ENCODE measurements around the gene TESK2.
"Not testable (repeated sequence)": the region's sequence is repeated elsewhere in the genome, so short reads cannot be mapped to it uniquely, and the experiment has no call there.

Gene TESK2

DNA sequence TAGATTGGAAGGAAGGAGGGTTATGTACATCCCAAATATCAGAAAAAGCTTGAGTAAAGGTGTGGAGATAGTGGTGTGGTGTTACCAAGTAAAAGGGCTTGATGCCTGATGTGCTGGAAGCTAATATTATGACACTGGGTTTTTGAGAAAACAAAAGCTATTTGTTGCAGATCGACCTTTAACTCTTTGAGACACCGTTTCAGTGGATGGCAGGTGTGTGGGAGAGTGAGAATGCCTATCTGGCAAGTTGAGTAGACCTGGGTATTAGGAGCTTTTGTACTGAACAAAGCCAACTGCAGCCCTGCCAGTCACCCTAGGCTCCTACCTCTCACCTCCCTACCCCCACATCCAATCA lies 10.5 kb upstream of the TESK2 start:
- no peak for DNase-seq (ENCODE audit: low read depth, low spot score)
- Histone ChIP-seq H3K9me3 (ENCODE audit: low read depth, low read length) (no peaks in the 10 kb centered on the region), H3K4me3 (peak overlapping the region; percentile 97)

GRCh38 chr1:45499415-45499769 lies 8.4 kb upstream of the TESK2 start:
- DNase-seq (ENCODE audit: low read depth, low spot score): no peak
- TF ChIP-seq POLR2AphosphoS5 (IDR thresholded peaks at IDR 0.05; ENCODE audit: borderline replicate concordance, low read depth, low read length) (no peak), EZH2 (IDR thresholded peaks at IDR 0.05) (no peak), FOXP2 (optimal IDR thresholded peaks at IDR 0.05; ENCODE audit: control extremely low read depth, extremely low read length, insufficient read depth) (no peak)
- H3K9me3 ChIP-seq (ENCODE audit: low read depth, low read length): no peaks in the 10 kb centered on the region
- no peaks in the 10 kb centered on the region for H3K36me3 ChIP-seq (ENCODE audit: insufficient read depth, low read length)
- H3K9ac ChIP-seq (ENCODE audit: insufficient read length): peak overlapping the region; percentile 76
- no peak overlapping the region for H3K27ac ChIP-seq
- peak overlapping the region; percentile 97 for H3K4me3 ChIP-seq

More for the DNA sequence above, 10.5 kb upstream of the TESK2 start:
- H3K36me3 ChIP-seq (ENCODE audit: insufficient read depth, low read length): no peaks in the 10 kb centered on the region
- no peak overlapping the region for H3K27ac ChIP-seq
- TF ChIP-seq EZH2 (IDR thresholded peaks at IDR 0.05): no peak
- TF ChIP-seq POLR2AphosphoS5 (IDR thresholded peaks at IDR 0.05; ENCODE audit: borderline replicate concordance, low read depth, low read length): no peak
- no peak for TF ChIP-seq FOXP2 (optimal IDR thresholded peaks at IDR 0.05; ENCODE audit: control extremely low read depth, extremely low read length, insufficient read depth)
- no peak overlapping the region for H3K9ac ChIP-seq (ENCODE audit: insufficient read length)

- no peak for DNase-seq (ENCODE audit: low read depth, low spot score)
- TF ChIP-seq POLR2AphosphoS5 (IDR thresholded peaks at IDR 0.05; ENCODE audit: borderline replicate concordance, low read depth, low read length) (no peak), EZH2 (IDR thresholded peaks at IDR 0.05) (no peak), FOXP2 (optimal IDR thresholded peaks at IDR 0.05; ENCODE audit: control extremely low read depth, extremely low read length, insufficient read depth) (no peak)
- Histone ChIP-seq H3K27ac (no peak overlapping the region), H3K36me3 (ENCODE audit: insufficient read depth, low read length) (no peaks in the 10 kb centered on the region), H3K4me3 (no peak overlapping the region), H3K9ac (ENCODE audit: insufficient read length) (no peak overlapping the region), H3K9me3 (ENCODE audit: low read depth, low read length) (no peaks in the 10 kb centered on the region)
Observed at GRCh38 chr1:45498279-45498678, 7.3 kb upstream of the TESK2 start.

- no peaks in the 10 kb centered on the region for H3K36me3 ChIP-seq (ENCODE audit: insufficient read depth, low read length)
- H3K9ac ChIP-seq (ENCODE audit: insufficient read length): no peak overlapping the region
- no peak for DNase-seq (ENCODE audit: low read depth, low spot score)
- TF ChIP-seq EZH2 (IDR thresholded peaks at IDR 0.05) (no peak), POLR2AphosphoS5 (IDR thresholded peaks at IDR 0.05; ENCODE audit: borderline replicate concordance, low read depth, low read length) (no peak), FOXP2 (optimal IDR thresholded peaks at IDR 0.05; ENCODE audit: control extremely low read depth, extremely low read length, insufficient read depth) (no peak)
- H3K9me3 ChIP-seq (ENCODE audit: low read depth, low read length): no peaks in the 10 kb centered on the region
- H3K4me3 ChIP-seq: no peak overlapping the region
- no peak overlapping the region for H3K27ac ChIP-seq
Observed at GRCh38 chr1:45493116-45493697, 2.2 kb upstream of the TESK2 start.

DNA sequence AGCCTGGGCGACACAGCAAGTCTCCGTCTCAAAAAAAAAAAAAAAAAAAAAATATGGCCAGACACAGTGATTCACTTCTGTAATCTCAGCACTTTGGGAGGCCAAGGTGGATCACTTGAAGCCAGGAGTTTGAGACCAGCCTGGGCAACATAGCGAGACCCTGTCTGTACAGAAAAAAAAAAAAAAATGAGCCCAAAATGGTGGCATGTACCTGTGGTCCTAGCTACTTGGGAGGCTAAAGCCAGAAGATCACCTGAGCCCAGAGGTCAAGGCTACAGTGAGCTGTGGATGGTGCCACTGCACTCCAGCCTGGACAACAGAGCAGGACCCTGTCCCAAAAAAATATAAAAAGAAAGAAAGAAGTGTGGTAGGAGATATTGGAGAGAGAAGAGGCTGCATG lies 1.7 kb upstream of the TESK2 start:
- TF ChIP-seq EZH2 (IDR thresholded peaks at IDR 0.05) (no peak), POLR2AphosphoS5 (IDR thresholded peaks at IDR 0.05; ENCODE audit: borderline replicate concordance, low read depth, low read length) (no peak)
- Histone ChIP-seq H3K9ac (ENCODE audit: insufficient read length) (no peak overlapping the region), H3K9me3 (ENCODE audit: low read depth, low read length) (no peaks in the 10 kb centered on the region), H3K27ac (no peak overlapping the region), H3K4me3 (no peak overlapping the region), H3K36me3 (ENCODE audit: insufficient read depth, low read length) (no peaks in the 10 kb centered on the region)
- no peak for DNase-seq (ENCODE audit: low read depth, low spot score)

DNA sequence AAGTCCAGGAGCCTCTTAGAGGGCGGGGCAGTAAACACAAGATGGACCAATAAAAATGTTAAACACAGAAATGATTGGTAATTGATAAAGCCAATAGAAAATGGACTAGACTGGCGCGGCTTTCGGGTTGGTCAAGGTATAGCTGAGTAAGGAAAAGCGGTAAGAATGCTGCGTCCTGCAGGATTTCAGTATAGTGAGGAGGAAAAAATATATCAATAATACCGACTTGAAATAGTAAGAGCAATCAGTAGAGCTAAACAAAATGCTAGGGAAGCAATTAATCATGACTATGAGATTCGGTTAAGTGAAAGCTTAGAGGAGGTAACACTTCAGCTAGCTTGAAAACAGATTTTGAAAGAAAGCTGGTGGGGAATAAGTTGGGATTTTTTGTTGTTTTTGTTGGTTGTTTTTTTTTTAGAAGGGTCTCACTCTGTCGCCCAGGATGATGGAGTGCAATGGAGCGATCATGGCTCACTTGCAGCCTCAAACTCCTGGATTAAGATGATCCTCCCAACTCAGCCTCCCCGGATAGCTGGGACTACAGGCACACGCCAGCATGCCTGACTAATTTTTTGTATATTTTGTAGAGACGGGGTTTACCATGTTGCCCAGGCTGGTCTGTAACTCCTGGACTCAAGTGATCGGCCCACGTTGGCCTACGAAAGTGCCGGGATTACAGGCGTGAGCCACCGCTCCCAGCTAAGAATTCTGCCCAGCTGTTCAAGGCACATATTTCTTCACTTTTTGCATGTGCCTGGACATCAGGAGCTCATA lies 711 bp upstream of the TESK2 start:
- Histone ChIP-seq H3K9me3 (ENCODE audit: low read depth, low read length) (no peaks in the 10 kb centered on the region), H3K36me3 (ENCODE audit: insufficient read depth, low read length) (no peaks in the 10 kb centered on the region), H3K4me3 (peak overlapping the region; percentile 91), H3K27ac (no peak overlapping the region), H3K9ac (ENCODE audit: insufficient read length) (peak overlapping the region; percentile 32)
- TF ChIP-seq FOXP2 (optimal IDR thresholded peaks at IDR 0.05; ENCODE audit: control extremely low read depth, extremely low read length, insufficient read depth) (no peak), POLR2AphosphoS5 (IDR thresholded peaks at IDR 0.05; ENCODE audit: borderline replicate concordance, low read depth, low read length) (no peak), EZH2 (IDR thresholded peaks at IDR 0.05) (no peak)
- no peak for DNase-seq (ENCODE audit: low read depth, low spot score)

DNA sequence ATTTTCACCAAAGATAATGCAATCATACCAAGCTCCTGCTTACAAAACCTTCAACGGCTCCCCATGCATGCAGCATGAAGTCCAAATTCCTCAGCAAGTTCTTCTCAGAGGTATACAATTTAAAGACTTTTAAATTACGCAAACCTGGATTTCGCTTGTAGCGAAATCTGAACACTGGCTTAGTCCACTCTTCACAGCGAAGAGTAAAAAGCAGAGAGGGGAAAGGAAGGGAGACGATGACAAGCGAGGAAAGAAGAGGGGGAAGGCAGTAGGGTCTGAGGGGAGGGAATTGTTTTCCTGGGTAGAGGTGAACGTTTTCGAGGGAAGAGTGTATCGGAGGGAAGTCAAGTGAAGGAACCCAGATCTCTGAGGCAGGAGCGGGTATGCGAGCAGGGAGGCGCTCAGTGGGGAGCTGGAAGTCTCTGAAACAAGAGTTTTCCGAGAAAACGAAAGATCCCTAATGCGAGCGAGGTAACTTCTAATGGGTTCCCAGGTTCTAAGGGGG lies 790 bp downstream of the TESK2 start:
- H3K4me3 ChIP-seq: peak overlapping the region; percentile 91
- no peak overlapping the region for H3K27ac ChIP-seq
- no peaks in the 10 kb centered on the region for H3K36me3 ChIP-seq (ENCODE audit: insufficient read depth, low read length)
- no peak for DNase-seq (ENCODE audit: low read depth, low spot score)
- H3K9me3 ChIP-seq (ENCODE audit: low read depth, low read length): no peaks in the 10 kb centered on the region
- H3K9ac ChIP-seq (ENCODE audit: insufficient read length): peak overlapping the region; percentile 43
- TF ChIP-seq EZH2 (IDR thresholded peaks at IDR 0.05) (peak; percentile 22), POLR2AphosphoS5 (IDR thresholded peaks at IDR 0.05; ENCODE audit: borderline replicate concordance, low read depth, low read length) (no peak), FOXP2 (optimal IDR thresholded peaks at IDR 0.05; ENCODE audit: control extremely low read depth, extremely low read length, insufficient read depth) (no peak)

DNA sequence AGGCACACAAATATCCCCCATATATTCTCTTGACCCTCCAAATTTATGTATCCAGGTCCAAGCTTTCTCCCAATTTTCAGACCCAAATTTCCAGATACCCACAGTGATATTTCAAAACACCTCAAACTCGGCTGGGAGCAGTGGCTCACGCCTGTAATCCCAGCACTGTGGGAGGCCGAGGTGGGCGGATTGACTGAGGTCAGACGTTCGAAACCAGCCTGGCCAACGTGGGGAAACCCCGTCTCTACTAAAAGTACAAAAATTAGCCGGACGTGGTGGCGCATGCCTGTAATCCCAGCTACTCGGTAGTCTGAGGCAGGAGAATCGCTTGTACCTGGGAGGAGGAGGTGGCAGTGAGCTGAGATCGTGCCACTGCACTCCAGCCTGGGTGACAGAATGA lies 1.6 kb downstream of the TESK2 start:
- not testable (repeated sequence) for DNase-seq (ENCODE audit: low read depth, low spot score); H3K9ac ChIP-seq (ENCODE audit: insufficient read length); H3K9me3 ChIP-seq (ENCODE audit: low read depth, low read length); H3K36me3 ChIP-seq (ENCODE audit: insufficient read depth, low read length); H3K4me3 ChIP-seq; H3K27ac ChIP-seq
